Thyroid gland (tissue), 4 donors: ENCODE results near the gene SPTA1.

ENCODE experiments used
- CTCF ChIP-seq, 6 experiments: fragments of 200-600 bp in 3 of 6; fragments of 450-650 bp in 3 of 6; sonication (generic) in 3 of 6; IDR thresholded peaks; one replicate each; pipeline ENCODE4 v1.5.1; 2016 to 2019; ENCODE audit warnings: antibody characterized with exemption in 6 of 6, mild to moderate bottlenecking in 2 of 6, inconsistent platforms in 1 of 6, moderate library complexity in 1 of 6
- POLR2A ChIP-seq, 2 donors: fragments of 450-650 bp; IDR thresholded peaks; one replicate each; pipeline ENCODE4 v1.6.1; 2017; ENCODE audit warnings: antibody characterized with exemption in 2 of 2, mild to moderate bottlenecking in 2 of 2, moderate library complexity in 1 of 2

GRCh38 chr1:158687037-158687436 is 522 bp upstream of the SPTA1 start:
- TF ChIP-seq POLR2A (IDR thresholded peaks at IDR 0.05) = no peak
- TF ChIP-seq CTCF (IDR thresholded peaks at IDR 0.05) = no peak
